Panc1 (cell line): ENCODE data around the gene TMEM51.

ENCODE experiments used
- SIN3A ChIP-seq: IDR thresholded peaks from 2 replicates; pipeline ENCODE4 v1.6.1; 2012; ENCODE audit warnings: low read depth, mild to moderate bottlenecking, low read length, moderate library complexity, borderline replicate concordance; ENCODE audit not compliant: insufficient read depth
- TCF7L2 ChIP-seq: IDR thresholded peaks from 2 replicates; pipeline ENCODE4 v1.6.1; 2011; ENCODE audit warnings: mild to moderate bottlenecking, low read depth, low read length, inconsistent platforms
- TF ChIP-seq, protein P1 (sequence below): fragments of 450-650 bp; IDR thresholded peaks from 2 replicates; pipeline ENCODE4 v1.5.1; 2017; ENCODE audit warnings: mild to moderate bottlenecking
- TF ChIP-seq, protein P2 (sequence below), 2 experiments: IDR thresholded peaks; 2 replicates each; pipeline ENCODE4 v1.6.1; 2011 to 2012; ENCODE audit warnings: low read depth in 2 of 2, control low read depth in 1 of 2, low read length in 1 of 2, mild to moderate bottlenecking in 1 of 2, moderate library complexity in 1 of 2; ENCODE audit not compliant: insufficient read depth in 1 of 2

DNA sequence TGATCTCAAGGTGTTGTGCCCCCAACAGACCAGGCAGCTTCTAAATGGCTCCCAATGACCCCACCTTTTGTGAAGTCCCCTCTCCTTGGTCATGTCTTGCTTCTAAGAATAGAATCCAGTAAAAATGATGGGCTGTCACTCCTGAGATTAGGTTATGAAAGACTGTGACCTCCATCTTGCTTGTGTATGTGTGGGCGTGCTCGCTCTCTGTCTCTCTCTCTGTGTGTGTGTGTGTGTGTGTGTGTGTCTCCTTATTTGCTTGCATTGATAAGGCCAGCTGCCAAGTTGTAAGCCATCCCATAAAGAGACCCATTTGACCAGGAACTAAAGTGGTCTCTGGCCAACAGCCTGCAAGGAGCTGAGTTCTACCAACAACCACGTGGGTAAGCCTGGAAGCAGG, 22.9 kb upstream of the TMEM51 start:
- TF ChIP-seq TCF7L2 = no peak
- TF ChIP-seq, protein P1, sequence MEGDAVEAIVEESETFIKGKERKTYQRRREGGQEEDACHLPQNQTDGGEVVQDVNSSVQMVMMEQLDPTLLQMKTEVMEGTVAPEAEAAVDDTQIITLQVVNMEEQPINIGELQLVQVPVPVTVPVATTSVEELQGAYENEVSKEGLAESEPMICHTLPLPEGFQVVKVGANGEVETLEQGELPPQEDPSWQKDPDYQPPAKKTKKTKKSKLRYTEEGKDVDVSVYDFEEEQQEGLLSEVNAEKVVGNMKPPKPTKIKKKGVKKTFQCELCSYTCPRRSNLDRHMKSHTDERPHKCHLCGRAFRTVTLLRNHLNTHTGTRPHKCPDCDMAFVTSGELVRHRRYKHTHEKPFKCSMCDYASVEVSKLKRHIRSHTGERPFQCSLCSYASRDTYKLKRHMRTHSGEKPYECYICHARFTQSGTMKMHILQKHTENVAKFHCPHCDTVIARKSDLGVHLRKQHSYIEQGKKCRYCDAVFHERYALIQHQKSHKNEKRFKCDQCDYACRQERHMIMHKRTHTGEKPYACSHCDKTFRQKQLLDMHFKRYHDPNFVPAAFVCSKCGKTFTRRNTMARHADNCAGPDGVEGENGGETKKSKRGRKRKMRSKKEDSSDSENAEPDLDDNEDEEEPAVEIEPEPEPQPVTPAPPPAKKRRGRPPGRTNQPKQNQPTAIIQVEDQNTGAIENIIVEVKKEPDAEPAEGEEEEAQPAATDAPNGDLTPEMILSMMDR = no peak
- TF ChIP-seq, protein P2, sequence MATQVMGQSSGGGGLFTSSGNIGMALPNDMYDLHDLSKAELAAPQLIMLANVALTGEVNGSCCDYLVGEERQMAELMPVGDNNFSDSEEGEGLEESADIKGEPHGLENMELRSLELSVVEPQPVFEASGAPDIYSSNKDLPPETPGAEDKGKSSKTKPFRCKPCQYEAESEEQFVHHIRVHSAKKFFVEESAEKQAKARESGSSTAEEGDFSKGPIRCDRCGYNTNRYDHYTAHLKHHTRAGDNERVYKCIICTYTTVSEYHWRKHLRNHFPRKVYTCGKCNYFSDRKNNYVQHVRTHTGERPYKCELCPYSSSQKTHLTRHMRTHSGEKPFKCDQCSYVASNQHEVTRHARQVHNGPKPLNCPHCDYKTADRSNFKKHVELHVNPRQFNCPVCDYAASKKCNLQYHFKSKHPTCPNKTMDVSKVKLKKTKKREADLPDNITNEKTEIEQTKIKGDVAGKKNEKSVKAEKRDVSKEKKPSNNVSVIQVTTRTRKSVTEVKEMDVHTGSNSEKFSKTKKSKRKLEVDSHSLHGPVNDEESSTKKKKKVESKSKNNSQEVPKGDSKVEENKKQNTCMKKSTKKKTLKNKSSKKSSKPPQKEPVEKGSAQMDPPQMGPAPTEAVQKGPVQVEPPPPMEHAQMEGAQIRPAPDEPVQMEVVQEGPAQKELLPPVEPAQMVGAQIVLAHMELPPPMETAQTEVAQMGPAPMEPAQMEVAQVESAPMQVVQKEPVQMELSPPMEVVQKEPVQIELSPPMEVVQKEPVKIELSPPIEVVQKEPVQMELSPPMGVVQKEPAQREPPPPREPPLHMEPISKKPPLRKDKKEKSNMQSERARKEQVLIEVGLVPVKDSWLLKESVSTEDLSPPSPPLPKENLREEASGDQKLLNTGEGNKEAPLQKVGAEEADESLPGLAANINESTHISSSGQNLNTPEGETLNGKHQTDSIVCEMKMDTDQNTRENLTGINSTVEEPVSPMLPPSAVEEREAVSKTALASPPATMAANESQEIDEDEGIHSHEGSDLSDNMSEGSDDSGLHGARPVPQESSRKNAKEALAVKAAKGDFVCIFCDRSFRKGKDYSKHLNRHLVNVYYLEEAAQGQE (IDR thresholded peaks at IDR 0.05; ENCODE audit: insufficient read depth in 1 of 2, low read depth in 2 of 2, low read length in 1 of 2) = no peak
- no peak for TF ChIP-seq SIN3A
